Activated T-helper 17 cell treated with anti-CD3 and anti-CD28 coated beads, Interleukin-2, amount 50 U/mL, for 72 hours (primary cell): ENCODE measurements around the gene NRXN3. TPM values are rescaled to one million over a fixed set of nuclear protein-coding genes. Genes with fewer than 3 reads are reported as not detected.

Source experiments
- ATAC-seq: fragments of 150-1000 bp; cut with Tn5 transposase; replicated peaks from 2 replicates; pipeline ENCODE4 v1.10.0; 2021; ENCODE audit warnings: mild to moderate bottlenecking, moderate library complexity
- H3K27ac Mint-ChIP-seq: one replicate; pipeline ENCODE4 v1.8.0; 2022; ENCODE audit warnings: mixed read lengths
- H3K27me3 Mint-ChIP-seq: one replicate; pipeline ENCODE4 v1.8.0; 2022; ENCODE audit warnings: mixed read lengths
- H3K36me3 Mint-ChIP-seq: one replicate; pipeline ENCODE4 v1.8.0; 2022; ENCODE audit warnings: low read depth, mild to moderate bottlenecking, mixed read lengths
- H3K4me1 Mint-ChIP-seq: one replicate; pipeline ENCODE4 v1.8.0; 2022; ENCODE audit warnings: mixed read lengths
- H3K4me3 Mint-ChIP-seq: one replicate; pipeline ENCODE4 v1.8.0; 2022; ENCODE audit warnings: mild to moderate bottlenecking, mixed read lengths
- H3K9me3 Mint-ChIP-seq: one replicate; pipeline ENCODE4 v1.8.0; 2022; ENCODE audit warnings: mixed read lengths
- total RNA-seq, 2 donors: library from RNA; stranded (reverse); gene quantifications; one replicate each; pipeline ENCODE4 v1.2.3, GENCODE V29; 2022

The NRXN3 gene
- total RNA-seq, 2 donors from 2014 or later: not detected

DNA sequence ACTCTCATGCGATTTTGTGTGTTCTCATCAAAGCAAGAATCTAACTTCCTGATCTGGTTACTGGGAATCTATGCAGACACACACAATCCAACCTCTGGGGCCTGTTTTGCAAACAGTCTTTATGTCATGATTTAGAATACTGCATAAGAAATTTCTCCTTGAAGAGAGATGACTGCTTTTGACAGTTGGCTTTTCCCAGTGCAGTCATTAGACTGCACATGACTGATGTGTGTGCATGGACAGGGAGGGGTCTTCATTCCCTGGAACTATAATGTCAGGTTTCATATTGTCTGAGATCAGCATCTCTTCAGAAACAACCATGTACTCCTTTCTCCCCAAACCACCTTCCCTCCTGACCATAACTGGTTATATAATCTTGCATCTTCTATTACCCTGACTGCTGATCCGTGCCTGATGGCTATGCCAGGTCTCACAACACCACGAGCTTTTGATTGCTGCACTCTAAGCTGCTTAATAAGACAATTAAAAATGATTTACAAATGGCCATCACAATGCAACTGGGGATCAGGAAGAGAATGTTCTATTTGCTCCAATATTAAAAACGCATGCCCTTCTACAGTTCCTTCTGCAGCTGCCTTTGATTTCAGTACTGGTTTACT is 995.4 kb downstream of the NRXN3 start:
- Mint-ChIP-seq H3K27ac (no peak overlapping the region), H3K36me3 (no peaks in the 10 kb centered on the region), H3K4me3 (no peak overlapping the region), H3K27me3 (no peaks in the 10 kb centered on the region), H3K9me3 (no peaks in the 10 kb centered on the region), H3K4me1 (no peaks in the 10 kb centered on the region)
- ATAC-seq: no peak

DNA sequence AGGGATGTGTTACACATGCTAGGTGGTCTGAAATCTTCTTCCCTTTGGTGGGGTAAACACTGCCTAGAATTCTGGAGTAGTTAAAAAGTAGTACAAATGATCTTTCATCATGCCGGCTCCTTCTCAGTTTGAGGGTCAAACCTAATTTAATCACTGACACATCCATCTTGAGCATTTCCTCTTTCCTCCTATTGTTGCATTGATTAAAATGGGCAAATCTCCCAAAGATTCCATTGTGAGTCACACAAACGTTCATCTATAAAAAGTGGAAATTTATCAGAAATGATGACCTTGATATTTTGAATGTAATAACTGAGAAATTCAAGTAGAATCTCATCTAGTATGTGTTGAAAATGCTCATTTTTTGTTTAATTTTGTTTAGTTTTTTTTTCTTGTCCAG is 996.0 kb downstream of the NRXN3 start:
- ATAC-seq: no peak
- Mint-ChIP-seq H3K4me1 (no peaks in the 10 kb centered on the region), H3K4me3 (no peak overlapping the region), H3K9me3 (no peaks in the 10 kb centered on the region), H3K27ac (no peak overlapping the region), H3K36me3 (no peaks in the 10 kb centered on the region), H3K27me3 (no peaks in the 10 kb centered on the region)

- Mint-ChIP-seq H3K27ac (no peak overlapping the region), H3K4me3 (no peak overlapping the region), H3K4me1 (no peaks in the 10 kb centered on the region), H3K27me3 (no peaks in the 10 kb centered on the region), H3K36me3 (no peaks in the 10 kb centered on the region), H3K9me3 (no peaks in the 10 kb centered on the region)
- ATAC-seq: no peak
Measured at GRCh38 chr14:79167957-79168356, 997.8 kb downstream of the NRXN3 start.

DNA sequence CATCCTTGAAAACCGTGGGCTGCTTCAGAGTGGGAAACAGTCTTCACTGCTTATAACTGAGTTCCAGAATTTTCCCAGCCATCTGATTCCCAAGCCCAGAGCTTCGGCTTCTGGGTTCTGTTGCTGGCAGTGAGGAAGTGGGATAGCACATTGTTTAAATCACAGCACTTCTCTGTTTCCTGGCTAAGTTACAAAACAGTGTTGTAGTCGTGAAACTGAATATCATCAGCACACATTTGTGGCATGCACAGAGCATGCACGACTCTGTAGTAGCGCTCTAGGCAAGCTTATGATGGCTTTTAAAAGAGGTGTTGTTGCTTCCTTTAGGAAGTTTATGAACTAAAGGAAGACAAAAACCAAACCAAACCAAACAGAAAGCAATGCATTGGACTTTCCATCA is 1005.5 kb downstream of the NRXN3 start:
- Mint-ChIP-seq H3K4me1 (no peaks in the 10 kb centered on the region), H3K9me3 (peaks cover 10% of the 10 kb centered on the region), H3K4me3 (no peak overlapping the region), H3K27ac (no peak overlapping the region), H3K27me3 (no peaks in the 10 kb centered on the region), H3K36me3 (no peaks in the 10 kb centered on the region)
- no peak for ATAC-seq

DNA sequence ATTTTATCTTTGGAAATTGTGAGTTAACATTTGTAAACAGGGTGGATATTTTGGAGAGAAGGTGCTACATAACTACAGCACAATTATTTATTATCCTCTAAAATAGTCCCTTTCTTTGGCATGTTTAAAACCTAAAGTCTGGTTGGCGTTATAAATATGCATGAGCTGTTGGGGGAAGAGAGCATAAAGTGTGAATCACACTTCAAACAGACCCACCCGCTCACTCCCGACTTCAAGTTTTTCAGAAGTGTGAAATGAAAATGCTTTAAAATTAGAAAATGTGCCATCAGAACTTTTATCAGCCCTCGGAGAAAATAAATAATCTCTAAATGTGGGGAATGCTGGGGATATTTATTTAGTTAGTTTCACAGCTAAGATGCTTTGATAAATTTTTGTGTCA is 1006.9 kb downstream of the NRXN3 start:
- Mint-ChIP-seq H3K4me1 (no peaks in the 10 kb centered on the region), H3K36me3 (no peaks in the 10 kb centered on the region), H3K9me3 (peaks cover 10% of the 10 kb centered on the region), H3K4me3 (no peak overlapping the region), H3K27ac (no peak overlapping the region), H3K27me3 (no peaks in the 10 kb centered on the region)
- no peak for ATAC-seq

DNA sequence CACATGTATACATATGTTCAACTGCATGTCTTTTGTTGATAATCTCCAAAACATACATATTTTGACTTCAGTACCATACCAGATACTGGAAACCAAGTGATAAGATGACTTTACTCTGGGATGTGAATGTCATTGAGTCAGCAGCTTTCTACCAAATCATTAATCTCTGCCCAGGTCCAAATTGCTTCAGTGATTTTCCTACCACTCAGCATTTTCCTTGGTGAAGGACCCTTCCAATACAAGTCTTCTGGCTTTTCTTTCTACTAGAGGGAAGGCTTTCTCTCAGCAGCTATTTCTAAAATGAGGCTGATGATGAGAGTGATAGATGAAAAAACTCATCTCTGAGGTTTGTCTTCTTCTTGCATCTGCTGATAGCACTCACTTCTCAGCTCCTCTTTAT is 1008.5 kb downstream of the NRXN3 start:
- H3K27ac Mint-ChIP-seq: no peak overlapping the region
- H3K4me1 Mint-ChIP-seq: no peaks in the 10 kb centered on the region
- no peak overlapping the region for H3K4me3 Mint-ChIP-seq
- H3K36me3 Mint-ChIP-seq: no peaks in the 10 kb centered on the region
- H3K9me3 Mint-ChIP-seq: peaks cover 10% of the 10 kb centered on the region
- H3K27me3 Mint-ChIP-seq: no peaks in the 10 kb centered on the region
- no peak for ATAC-seq

GRCh38 chr14:79179985-79180384 is 1009.8 kb downstream of the NRXN3 start:
- no peak for ATAC-seq
- Mint-ChIP-seq H3K27me3 (no peaks in the 10 kb centered on the region), H3K27ac (no peak overlapping the region), H3K4me1 (no peaks in the 10 kb centered on the region), H3K4me3 (no peak overlapping the region), H3K36me3 (no peaks in the 10 kb centered on the region), H3K9me3 (peaks cover 7% of the 10 kb centered on the region)

DNA sequence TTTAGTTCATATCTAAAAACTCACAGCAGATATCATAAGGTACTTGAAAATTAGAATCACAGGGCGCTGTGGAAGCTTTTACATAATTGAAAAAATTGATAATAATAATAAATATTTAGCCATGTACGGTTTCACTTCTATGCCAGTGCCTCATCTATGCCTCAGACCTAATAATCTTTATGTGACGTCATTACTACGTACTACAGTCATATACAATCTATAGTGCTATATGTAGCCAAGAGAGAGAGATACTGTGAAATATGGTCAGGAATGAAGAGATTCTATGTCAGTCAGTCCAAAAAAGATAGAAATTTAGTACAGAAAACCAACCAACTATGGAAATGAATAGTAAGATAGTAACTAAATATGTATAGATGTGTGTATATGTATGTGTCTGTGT is 1010.5 kb downstream of the NRXN3 start:
- Mint-ChIP-seq H3K27me3 (no peaks in the 10 kb centered on the region), H3K4me1 (no peaks in the 10 kb centered on the region), H3K9me3 (peaks cover 7% of the 10 kb centered on the region), H3K36me3 (no peaks in the 10 kb centered on the region), H3K27ac (no peak overlapping the region), H3K4me3 (no peak overlapping the region)
- ATAC-seq: no peak

DNA sequence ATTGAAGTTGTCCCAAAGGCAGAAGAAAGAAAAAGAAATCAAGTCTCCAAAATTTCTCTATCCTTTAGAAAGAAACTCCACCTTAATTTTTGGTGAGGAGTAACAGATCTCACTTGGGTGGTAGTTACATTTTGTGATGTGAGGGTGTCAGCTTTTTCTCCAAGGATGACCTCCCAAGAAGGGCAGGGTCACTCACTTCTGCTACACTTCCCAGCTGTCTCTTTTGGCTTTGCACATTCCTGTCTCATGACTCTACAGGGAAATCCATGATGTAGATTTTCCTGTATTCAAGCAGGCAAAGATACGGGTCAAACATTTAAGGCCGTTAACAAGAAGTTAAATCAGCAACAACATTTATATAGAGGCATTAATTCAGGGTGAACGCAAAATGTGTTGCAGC is 1016.4 kb downstream of the NRXN3 start:
- Mint-ChIP-seq H3K27me3 (no peaks in the 10 kb centered on the region), H3K4me3 (no peak overlapping the region), H3K9me3 (peaks cover 4% of the 10 kb centered on the region), H3K27ac (no peak overlapping the region), H3K36me3 (no peaks in the 10 kb centered on the region), H3K4me1 (no peaks in the 10 kb centered on the region)
- ATAC-seq: no peak

DNA sequence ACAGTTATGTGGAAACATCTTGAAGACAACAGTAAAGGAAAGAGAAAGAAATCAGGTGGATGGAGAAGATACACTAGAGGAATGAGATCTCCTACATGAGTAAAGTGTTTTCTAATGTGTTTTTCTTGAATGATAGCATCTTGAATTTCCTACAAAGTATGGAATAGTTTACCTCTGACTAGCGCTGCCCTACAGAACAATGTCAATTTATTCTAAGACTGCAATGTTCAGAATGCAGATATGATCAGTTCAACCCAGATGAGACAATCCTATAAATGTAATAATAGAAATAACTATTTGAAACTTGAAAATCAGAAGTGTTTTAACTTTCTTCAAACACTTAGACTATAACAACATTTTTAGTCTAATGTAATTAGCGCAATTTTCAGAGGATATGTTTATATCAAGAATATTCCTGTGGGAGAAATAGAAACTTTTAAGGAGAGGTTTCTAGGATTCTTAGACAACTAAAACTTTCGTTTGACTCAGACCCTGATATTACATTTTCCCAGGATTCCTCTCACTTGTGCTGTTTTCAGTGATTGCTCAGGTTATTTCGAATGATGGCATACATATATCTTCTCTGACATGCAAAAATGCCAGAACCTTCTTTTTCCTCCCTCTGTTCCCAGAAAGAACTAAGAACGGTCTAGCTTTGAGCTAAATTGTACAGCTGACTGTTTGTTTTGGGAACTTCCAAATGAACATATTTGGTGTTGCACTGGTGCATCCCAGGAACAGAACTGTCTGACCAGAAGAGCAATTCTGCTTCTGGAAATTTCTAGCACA is 1023.7 kb downstream of the NRXN3 start:
- H3K27me3 Mint-ChIP-seq: no peaks in the 10 kb centered on the region
- ATAC-seq: no peak
- no peaks in the 10 kb centered on the region for H3K4me1 Mint-ChIP-seq
- H3K4me3 Mint-ChIP-seq: no peak overlapping the region
- H3K9me3 Mint-ChIP-seq: peaks cover 7% of the 10 kb centered on the region
- H3K36me3 Mint-ChIP-seq: no peaks in the 10 kb centered on the region
- H3K27ac Mint-ChIP-seq: no peak overlapping the region

DNA sequence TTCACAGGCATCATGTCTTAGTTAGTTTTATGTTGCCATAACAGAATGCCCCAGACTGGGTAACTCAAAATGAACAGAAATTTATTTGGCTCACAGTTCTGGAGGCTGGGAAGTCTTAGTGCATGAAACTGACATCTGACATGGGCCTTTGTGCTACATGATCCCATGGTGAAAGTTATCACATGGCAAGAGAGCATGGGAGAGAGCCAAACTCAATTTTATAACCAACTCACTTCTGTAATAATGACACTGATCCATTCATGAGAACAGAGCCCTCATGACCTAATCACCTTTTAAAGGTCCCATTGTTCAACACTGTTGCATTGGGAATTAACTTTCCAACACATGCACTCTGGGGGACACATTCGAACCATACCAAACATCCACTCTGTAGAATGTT is 1026.0 kb downstream of the NRXN3 start:
- H3K27ac Mint-ChIP-seq: no peak overlapping the region
- H3K4me3 Mint-ChIP-seq: no peak overlapping the region
- no peaks in the 10 kb centered on the region for H3K27me3 Mint-ChIP-seq
- no peaks in the 10 kb centered on the region for H3K4me1 Mint-ChIP-seq
- no peaks in the 10 kb centered on the region for H3K36me3 Mint-ChIP-seq
- peaks cover 15% of the 10 kb centered on the region for H3K9me3 Mint-ChIP-seq
- no peak for ATAC-seq

- Mint-ChIP-seq H3K27ac (no peak overlapping the region), H3K4me1 (no peaks in the 10 kb centered on the region), H3K27me3 (no peaks in the 10 kb centered on the region), H3K4me3 (no peak overlapping the region), H3K36me3 (no peaks in the 10 kb centered on the region), H3K9me3 (peaks cover 11% of the 10 kb centered on the region)
- ATAC-seq: no peak
Measured at GRCh38 chr14:79197516-79197915, 1027.3 kb downstream of the NRXN3 start.

- Mint-ChIP-seq H3K9me3 (peaks cover 11% of the 10 kb centered on the region), H3K27ac (no peak overlapping the region), H3K4me1 (no peaks in the 10 kb centered on the region)
Measured at GRCh38 chr14:79199217-79199616, 1029.0 kb downstream of the NRXN3 start.

GRCh38 chr14:79201564-79202207 is 1031.5 kb downstream of the NRXN3 start:
- Mint-ChIP-seq H3K4me1 (no peaks in the 10 kb centered on the region), H3K9me3 (peaks cover 11% of the 10 kb centered on the region), H3K27ac (no peak overlapping the region), H3K4me3 (no peak overlapping the region), H3K27me3 (no peaks in the 10 kb centered on the region), H3K36me3 (no peaks in the 10 kb centered on the region)
- ATAC-seq: no peak

More at GRCh38 chr14:79199217-79199616, 1029.0 kb downstream of the NRXN3 start:
- H3K36me3 Mint-ChIP-seq: no peaks in the 10 kb centered on the region
- H3K4me3 Mint-ChIP-seq: no peak overlapping the region
- no peaks in the 10 kb centered on the region for H3K27me3 Mint-ChIP-seq
- no peak for ATAC-seq

GRCh38 chr14:79204591-79204990 is 1034.4 kb downstream of the NRXN3 start:
- no peak overlapping the region for H3K27ac Mint-ChIP-seq
- H3K4me3 Mint-ChIP-seq: no peak overlapping the region
- H3K9me3 Mint-ChIP-seq: peaks cover 9% of the 10 kb centered on the region
- H3K27me3 Mint-ChIP-seq: no peaks in the 10 kb centered on the region
- no peak for ATAC-seq
- no peaks in the 10 kb centered on the region for H3K36me3 Mint-ChIP-seq
- H3K4me1 Mint-ChIP-seq: no peaks in the 10 kb centered on the region
